Measurements from ENCODE around the gene CTIF. TPM values are rescaled to one million over a fixed set of nuclear protein-coding genes. Genes with fewer than 3 reads are reported as not detected.

CTIF gene
- polyA plus RNA-seq, 1 of the 3 experiments (the other 2 are of a cell fraction): 47.2 TPM

DNA sequence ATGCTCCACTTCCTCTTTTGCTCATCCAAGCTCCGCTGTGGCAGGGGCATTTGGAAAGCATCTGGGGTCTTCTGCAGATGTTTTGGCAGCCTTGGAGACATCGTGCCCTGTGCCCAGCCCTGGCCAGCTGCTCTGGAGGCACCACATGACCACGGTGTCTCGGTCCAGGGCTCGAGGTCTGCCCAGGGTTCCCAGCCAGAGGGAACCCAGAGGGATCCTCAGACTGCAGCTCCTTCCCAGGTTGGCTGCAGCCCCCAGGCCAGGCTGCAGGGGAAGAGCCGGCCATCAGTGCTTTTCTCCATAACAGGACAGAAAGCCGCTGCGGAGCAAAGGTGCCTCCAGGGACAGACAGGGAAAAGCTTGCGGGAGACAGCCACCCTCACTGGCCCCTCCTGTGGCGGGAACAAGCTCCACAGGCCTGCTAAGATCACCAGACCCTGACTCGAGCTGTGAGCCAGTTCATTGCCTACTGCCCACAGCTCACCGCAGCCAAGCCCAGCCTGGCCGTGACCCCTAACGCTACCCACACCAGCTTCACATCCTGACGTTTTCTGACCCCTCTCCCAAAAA lies 337.2 kb downstream of the CTIF start:
- Histone ChIP-seq H3K4me1 (ENCODE audit: control insufficient read depth in 1 of 2, insufficient read depth in 2 of 2, low read depth in 1 of 2, low read length in 1 of 2) (peaks cover 4 to 13% of the 10 kb centered on the region in 2 experiments; a peak in 3 of 4 replicates), H3K4me3 (ENCODE audit: low read depth in 2 of 2, low read length in 1 of 2) (no peak overlapping the region), H3K79me2 (ENCODE audit: insufficient read depth) (no peaks in the 10 kb centered on the region), H2AFZ (ENCODE audit: low read depth) (no peak overlapping the region), H3K27me3 (ENCODE audit: insufficient read depth) (no peaks in the 10 kb centered on the region), H4K20me1 (ENCODE audit: insufficient read depth) (no peaks in the 10 kb centered on the region), H3K4me2 (no peak overlapping the region), H3F3A (replicated peaks; ENCODE audit: insufficient read depth) (peaks cover 6% of the 10 kb centered on the region), H3K9me2 (no peaks in the 10 kb centered on the region), H3K27ac (ENCODE audit: low read depth in 2 of 2, low read length in 1 of 2) (no peak overlapping the region), H3K9ac (no peak overlapping the region), H3K9me3 (no peaks in the 10 kb centered on the region), H3K36me3 (replicated peaks in 1 of 2; ENCODE audit: control insufficient read depth in 1 of 2, insufficient read depth in 2 of 2, low read length in 1 of 2) (no peaks in the 10 kb centered on the region)
- CTCF ChIA-PET: interaction anchor here (1.2 to 1.4 kb wide), 5 partner anchors 16 to 202 kb away, joined by 3 to 5 read pairs (median 3); no protein-coding TSS in a partner anchor
- no peak for TF ChIP-seq CHD2 (IDR thresholded peaks at IDR 0.05; ENCODE audit: low read length, partially characterized antibody)
- TF ChIP-seq, protein P1, sequence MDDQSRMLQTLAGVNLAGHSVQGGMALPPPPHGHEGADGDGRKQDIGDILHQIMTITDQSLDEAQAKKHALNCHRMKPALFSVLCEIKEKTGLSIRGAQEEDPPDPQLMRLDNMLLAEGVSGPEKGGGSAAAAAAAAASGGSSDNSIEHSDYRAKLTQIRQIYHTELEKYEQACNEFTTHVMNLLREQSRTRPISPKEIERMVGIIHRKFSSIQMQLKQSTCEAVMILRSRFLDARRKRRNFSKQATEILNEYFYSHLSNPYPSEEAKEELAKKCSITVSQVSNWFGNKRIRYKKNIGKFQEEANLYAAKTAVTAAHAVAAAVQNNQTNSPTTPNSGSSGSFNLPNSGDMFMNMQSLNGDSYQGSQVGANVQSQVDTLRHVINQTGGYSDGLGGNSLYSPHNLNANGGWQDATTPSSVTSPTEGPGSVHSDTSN (IDR thresholded peaks at IDR 0.05): no peak
- TF ChIP-seq, protein P2, sequence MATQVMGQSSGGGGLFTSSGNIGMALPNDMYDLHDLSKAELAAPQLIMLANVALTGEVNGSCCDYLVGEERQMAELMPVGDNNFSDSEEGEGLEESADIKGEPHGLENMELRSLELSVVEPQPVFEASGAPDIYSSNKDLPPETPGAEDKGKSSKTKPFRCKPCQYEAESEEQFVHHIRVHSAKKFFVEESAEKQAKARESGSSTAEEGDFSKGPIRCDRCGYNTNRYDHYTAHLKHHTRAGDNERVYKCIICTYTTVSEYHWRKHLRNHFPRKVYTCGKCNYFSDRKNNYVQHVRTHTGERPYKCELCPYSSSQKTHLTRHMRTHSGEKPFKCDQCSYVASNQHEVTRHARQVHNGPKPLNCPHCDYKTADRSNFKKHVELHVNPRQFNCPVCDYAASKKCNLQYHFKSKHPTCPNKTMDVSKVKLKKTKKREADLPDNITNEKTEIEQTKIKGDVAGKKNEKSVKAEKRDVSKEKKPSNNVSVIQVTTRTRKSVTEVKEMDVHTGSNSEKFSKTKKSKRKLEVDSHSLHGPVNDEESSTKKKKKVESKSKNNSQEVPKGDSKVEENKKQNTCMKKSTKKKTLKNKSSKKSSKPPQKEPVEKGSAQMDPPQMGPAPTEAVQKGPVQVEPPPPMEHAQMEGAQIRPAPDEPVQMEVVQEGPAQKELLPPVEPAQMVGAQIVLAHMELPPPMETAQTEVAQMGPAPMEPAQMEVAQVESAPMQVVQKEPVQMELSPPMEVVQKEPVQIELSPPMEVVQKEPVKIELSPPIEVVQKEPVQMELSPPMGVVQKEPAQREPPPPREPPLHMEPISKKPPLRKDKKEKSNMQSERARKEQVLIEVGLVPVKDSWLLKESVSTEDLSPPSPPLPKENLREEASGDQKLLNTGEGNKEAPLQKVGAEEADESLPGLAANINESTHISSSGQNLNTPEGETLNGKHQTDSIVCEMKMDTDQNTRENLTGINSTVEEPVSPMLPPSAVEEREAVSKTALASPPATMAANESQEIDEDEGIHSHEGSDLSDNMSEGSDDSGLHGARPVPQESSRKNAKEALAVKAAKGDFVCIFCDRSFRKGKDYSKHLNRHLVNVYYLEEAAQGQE (IDR thresholded peaks at IDR 0.05; ENCODE audit: low read depth, low read length): no peak
- TF ChIP-seq, protein P3, sequence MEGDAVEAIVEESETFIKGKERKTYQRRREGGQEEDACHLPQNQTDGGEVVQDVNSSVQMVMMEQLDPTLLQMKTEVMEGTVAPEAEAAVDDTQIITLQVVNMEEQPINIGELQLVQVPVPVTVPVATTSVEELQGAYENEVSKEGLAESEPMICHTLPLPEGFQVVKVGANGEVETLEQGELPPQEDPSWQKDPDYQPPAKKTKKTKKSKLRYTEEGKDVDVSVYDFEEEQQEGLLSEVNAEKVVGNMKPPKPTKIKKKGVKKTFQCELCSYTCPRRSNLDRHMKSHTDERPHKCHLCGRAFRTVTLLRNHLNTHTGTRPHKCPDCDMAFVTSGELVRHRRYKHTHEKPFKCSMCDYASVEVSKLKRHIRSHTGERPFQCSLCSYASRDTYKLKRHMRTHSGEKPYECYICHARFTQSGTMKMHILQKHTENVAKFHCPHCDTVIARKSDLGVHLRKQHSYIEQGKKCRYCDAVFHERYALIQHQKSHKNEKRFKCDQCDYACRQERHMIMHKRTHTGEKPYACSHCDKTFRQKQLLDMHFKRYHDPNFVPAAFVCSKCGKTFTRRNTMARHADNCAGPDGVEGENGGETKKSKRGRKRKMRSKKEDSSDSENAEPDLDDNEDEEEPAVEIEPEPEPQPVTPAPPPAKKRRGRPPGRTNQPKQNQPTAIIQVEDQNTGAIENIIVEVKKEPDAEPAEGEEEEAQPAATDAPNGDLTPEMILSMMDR (IDR thresholded peaks at IDR 0.05): peak; percentile 7; the same call in 1 of the 2 replicates
- no peak for TF ChIP-seq MEF2A (IDR thresholded peaks at IDR 0.05; ENCODE audit: borderline replicate concordance, low read depth)
- TF ChIP-seq EP300 (IDR thresholded peaks at IDR 0.05; ENCODE audit: borderline replicate concordance in 1 of 2, low read depth in 1 of 2, low read length in 1 of 2): no peak
- TF ChIP-seq TEAD4 (IDR thresholded peaks at IDR 0.05; ENCODE audit: borderline replicate concordance, insufficient read depth): no peak
- 92% methylated on average over 10 of the region's 15 CpGs for WGBS (ENCODE audit: low lambda C conversion rate)
- POLR2A ChIA-PET: no interaction called here
- DNase-seq: peak; percentile 61

DNA sequence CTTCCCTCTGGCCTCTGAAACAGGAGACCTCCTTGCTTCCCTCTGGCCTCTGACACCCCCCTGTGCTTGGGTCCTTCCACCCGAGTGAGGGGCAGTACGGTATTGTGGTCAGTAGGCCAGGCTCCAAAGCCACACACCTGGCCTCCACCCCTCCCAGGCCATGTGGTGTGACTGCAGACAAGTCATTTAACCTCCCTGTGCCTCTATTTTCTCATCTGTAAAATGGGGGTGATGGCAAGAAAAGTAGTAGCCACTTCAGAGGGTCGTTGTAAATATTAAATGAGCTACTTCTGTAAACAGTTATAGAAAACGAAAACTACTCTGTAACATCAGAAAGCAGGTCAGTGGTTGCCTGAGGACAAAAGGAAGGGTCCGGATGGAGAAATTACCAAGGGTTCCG lies 337.8 kb downstream of the CTIF start:
- H3K79me2 ChIP-seq (ENCODE audit: insufficient read depth): no peaks in the 10 kb centered on the region
- no peak overlapping the region for H3K27ac ChIP-seq (ENCODE audit: low read depth in 2 of 2, low read length in 1 of 2)
- no peak overlapping the region for H3K9ac ChIP-seq
- no peaks in the 10 kb centered on the region for H3K9me3 ChIP-seq
- H3K4me3 ChIP-seq (ENCODE audit: low read depth in 2 of 2, low read length in 1 of 2): no peak overlapping the region
- POLR2A ChIA-PET: no interaction called here
- WGBS (ENCODE audit: low lambda C conversion rate): 90% methylated on average over 6 of the region's 6 CpGs
- no peak overlapping the region for H2AFZ ChIP-seq (ENCODE audit: low read depth)
- H3K9me2 ChIP-seq: no peaks in the 10 kb centered on the region
- no peak overlapping the region for H3K4me2 ChIP-seq
- peaks cover 6% of the 10 kb centered on the region for H3F3A ChIP-seq (replicated peaks; ENCODE audit: insufficient read depth)
- H3K36me3 ChIP-seq (replicated peaks in 1 of 2; ENCODE audit: control insufficient read depth in 1 of 2, insufficient read depth in 2 of 2, low read length in 1 of 2): no peaks in the 10 kb centered on the region
- CTCF ChIA-PET: interaction anchor here (1.2 to 1.4 kb wide), 6 partner anchors 8 to 202 kb away, joined by 3 to 5 read pairs (median 4); no protein-coding TSS in a partner anchor
- no peaks in the 10 kb centered on the region for H4K20me1 ChIP-seq (ENCODE audit: insufficient read depth)
- H3K4me1 ChIP-seq (ENCODE audit: control insufficient read depth in 1 of 2, insufficient read depth in 2 of 2, low read depth in 1 of 2, low read length in 1 of 2): peaks cover 4 to 13% of the 10 kb centered on the region in 2 experiments; a peak in 3 of 4 replicates
- DNase-seq: no peak
- no peaks in the 10 kb centered on the region for H3K27me3 ChIP-seq (ENCODE audit: insufficient read depth)
- TF ChIP-seq RCOR1 (IDR thresholded peaks at IDR 0.05; ENCODE audit: low read length): no peak
- no peak for TF ChIP-seq FOSL2 (IDR thresholded peaks at IDR 0.05; ENCODE audit: borderline replicate concordance, low read depth)
- TF ChIP-seq, protein P4, sequence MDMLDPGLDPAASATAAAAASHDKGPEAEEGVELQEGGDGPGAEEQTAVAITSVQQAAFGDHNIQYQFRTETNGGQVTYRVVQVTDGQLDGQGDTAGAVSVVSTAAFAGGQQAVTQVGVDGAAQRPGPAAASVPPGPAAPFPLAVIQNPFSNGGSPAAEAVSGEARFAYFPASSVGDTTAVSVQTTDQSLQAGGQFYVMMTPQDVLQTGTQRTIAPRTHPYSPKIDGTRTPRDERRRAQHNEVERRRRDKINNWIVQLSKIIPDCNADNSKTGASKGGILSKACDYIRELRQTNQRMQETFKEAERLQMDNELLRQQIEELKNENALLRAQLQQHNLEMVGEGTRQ (IDR thresholded peaks at IDR 0.05; ENCODE audit: borderline replicate concordance, low read depth, low read length): no peak
- no peak for TF ChIP-seq SIN3A (IDR thresholded peaks at IDR 0.05; ENCODE audit: borderline replicate concordance, low read depth, low read length)
- TF ChIP-seq, protein P2 (IDR thresholded peaks at IDR 0.05; ENCODE audit: low read depth, low read length): no peak
- TF ChIP-seq, protein P5, sequence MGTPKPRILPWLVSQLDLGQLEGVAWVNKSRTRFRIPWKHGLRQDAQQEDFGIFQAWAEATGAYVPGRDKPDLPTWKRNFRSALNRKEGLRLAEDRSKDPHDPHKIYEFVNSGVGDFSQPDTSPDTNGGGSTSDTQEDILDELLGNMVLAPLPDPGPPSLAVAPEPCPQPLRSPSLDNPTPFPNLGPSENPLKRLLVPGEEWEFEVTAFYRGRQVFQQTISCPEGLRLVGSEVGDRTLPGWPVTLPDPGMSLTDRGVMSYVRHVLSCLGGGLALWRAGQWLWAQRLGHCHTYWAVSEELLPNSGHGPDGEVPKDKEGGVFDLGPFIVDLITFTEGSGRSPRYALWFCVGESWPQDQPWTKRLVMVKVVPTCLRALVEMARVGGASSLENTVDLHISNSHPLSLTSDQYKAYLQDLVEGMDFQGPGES (IDR thresholded peaks at IDR 0.05; ENCODE audit: low read depth, low read length): no peak

Data from SK-N-SH (cell line).